SK-N-SH treated with all-trans-retinoic acid at 6 μM for 48 hours (cell line): Measurements from ENCODE around the gene ADAMTS2.

ENCODE experiments used
- ATAC-seq: fragments of 200-7000 bp; cut with Tn5 transposase; 3 replicates; pipeline ENCODE4 v1.9.1; 2020; ENCODE audit warnings: mild to moderate bottlenecking, moderate library complexity
- ARNTL ChIP-seq: fragments of 450-650 bp; formaldehyde crosslinking; IDR thresholded peaks from 2 replicates; pipeline ENCODE4 v1.5.0; 2020; ENCODE audit warnings: low read depth, mild to moderate bottlenecking, moderate library complexity, borderline replicate concordance
- BACH2 ChIP-seq: fragments of 250-450 bp; sonication (Bioruptor Pico); IDR thresholded peaks from 2 replicates; pipeline ENCODE4 v1.9.0; 2021; ENCODE audit warnings: mild to moderate bottlenecking, borderline replicate concordance
- CREB5 ChIP-seq: fragments of 250-450 bp; sonication (Bioruptor Pico); IDR thresholded peaks from 2 replicates; pipeline ENCODE4 v1.5.1; 2020; ENCODE audit warnings: low read depth, mild to moderate bottlenecking, moderate library complexity
- CSDC2 ChIP-seq: fragments of 250-450 bp; sonication (Bioruptor Pico); IDR thresholded peaks from 2 replicates; pipeline ENCODE4 v1.5.0; 2020; ENCODE audit warnings: mild to moderate bottlenecking, moderate library complexity
- CSRNP3 ChIP-seq: fragments of 250-450 bp; sonication (Bioruptor Pico); IDR thresholded peaks from 2 replicates; pipeline ENCODE4 v1.5.1; 2021; ENCODE audit warnings: mild to moderate bottlenecking, moderate library complexity
- ESRRG ChIP-seq: fragments of 250-450 bp; sonication (Bioruptor Pico); IDR thresholded peaks from 2 replicates; pipeline ENCODE4 v1.6.1; 2021; ENCODE audit warnings: mild to moderate bottlenecking
- GLIS3 ChIP-seq: fragments of 250-450 bp; sonication (Bioruptor Pico); IDR thresholded peaks from 2 replicates; pipeline ENCODE4 v1.5.0; 2020; ENCODE audit warnings: mild to moderate bottlenecking, moderate library complexity
- OSR1 ChIP-seq: fragments of 250-450 bp; sonication (Bioruptor Pico); IDR thresholded peaks from 2 replicates; pipeline ENCODE4 v1.8.0; 2022; ENCODE audit warnings: moderate library complexity, mild to moderate bottlenecking, inconsistent platforms
- POU6F1 ChIP-seq: fragments of 250-450 bp; sonication (Bioruptor Pico); IDR thresholded peaks from 2 replicates; pipeline ENCODE4 v1.8.0; 2021; ENCODE audit warnings: low read depth, mild to moderate bottlenecking, moderate library complexity, borderline replicate concordance
- PPARA ChIP-seq: fragments of 250-450 bp; sonication (Bioruptor Pico); IDR thresholded peaks from 2 replicates; pipeline ENCODE4 v1.5.0; 2020; ENCODE audit warnings: mild to moderate bottlenecking, borderline replicate concordance
- RARB ChIP-seq: fragments of 250-450 bp; sonication (Bioruptor Pico); IDR thresholded peaks from 2 replicates; pipeline ENCODE4 v1.8.0; 2021; ENCODE audit warnings: mild to moderate bottlenecking, moderate library complexity
- TCF4 ChIP-seq: fragments of 250-450 bp; sonication (Bioruptor Pico); IDR thresholded peaks from 2 replicates; pipeline ENCODE4 v1.8.0; 2021; ENCODE audit warnings: mild to moderate bottlenecking, moderate library complexity, borderline replicate concordance
- TOX ChIP-seq: fragments of 250-450 bp; sonication (Bioruptor Pico); IDR thresholded peaks from 2 replicates; pipeline ENCODE4 v1.8.0; 2021; ENCODE audit warnings: mild to moderate bottlenecking, moderate library complexity, borderline replicate concordance
- TSHZ2 ChIP-seq: fragments of 250-450 bp; sonication (Bioruptor Pico); IDR thresholded peaks from 2 replicates; pipeline ENCODE4 v1.5.0; 2020; ENCODE audit warnings: mild to moderate bottlenecking, moderate library complexity
- ZC3H10 ChIP-seq: fragments of 250-450 bp; sonication (Bioruptor Pico); IDR thresholded peaks from 2 replicates; pipeline ENCODE4 v1.5.1; 2021; ENCODE audit warnings: mild to moderate bottlenecking, moderate library complexity
- ZFP3 ChIP-seq: fragments of 250-450 bp; sonication (Bioruptor Pico); IDR thresholded peaks from 2 replicates; pipeline ENCODE4 v1.5.0; 2020; ENCODE audit warnings: mild to moderate bottlenecking, moderate library complexity
- ZFP30 ChIP-seq: fragments of 450-650 bp; formaldehyde crosslinking; IDR thresholded peaks from 2 replicates; pipeline ENCODE4 v1.5.0; 2022; ENCODE audit warnings: mild to moderate bottlenecking, moderate library complexity
- ZNF565 ChIP-seq: fragments of 450-650 bp; formaldehyde crosslinking; conservative IDR thresholded peaks from 2 replicates; pipeline ENCODE4 v1.5.0; 2020; ENCODE audit warnings: low read depth, mild to moderate bottlenecking, moderate library complexity
- ZNF70 ChIP-seq: fragments of 450-650 bp; formaldehyde crosslinking; IDR thresholded peaks from 2 replicates; pipeline ENCODE4 v1.5.0; 2020; ENCODE audit warnings: mild to moderate bottlenecking, moderate library complexity
- ZNF8 ChIP-seq: fragments of 450-650 bp; formaldehyde crosslinking; IDR thresholded peaks from 2 replicates; pipeline ENCODE4 v1.5.0; 2020; ENCODE audit warnings: mild to moderate bottlenecking, moderate library complexity
- TF ChIP-seq, protein P1 (sequence below): fragments of 250-450 bp; sonication (Bioruptor Pico); IDR thresholded peaks from 2 replicates; pipeline ENCODE4 v1.8.0; 2020; ENCODE audit warnings: mild to moderate bottlenecking, moderate library complexity, borderline replicate concordance

ADAMTS2 gene

DNA sequence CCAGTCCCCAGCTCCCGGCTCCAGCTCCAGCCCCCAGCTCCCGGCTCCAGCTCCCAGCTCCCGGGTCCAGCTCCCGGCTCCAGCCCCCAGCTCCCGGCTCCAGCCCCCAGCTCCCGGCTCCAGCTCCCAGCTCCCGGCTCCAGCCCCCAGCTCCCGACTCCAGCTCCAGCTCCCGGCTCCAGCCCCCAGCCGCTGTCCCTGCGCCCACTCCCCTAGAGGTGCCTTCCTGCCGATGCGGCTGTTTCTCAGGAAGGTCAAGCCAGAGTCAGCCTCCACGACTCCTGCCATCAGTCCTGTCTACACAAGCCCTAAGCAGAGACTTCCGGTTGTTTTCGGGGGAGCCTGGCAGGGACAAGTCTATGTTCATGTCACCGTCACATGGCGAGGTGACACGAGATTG lies 210.3 kb downstream of the ADAMTS2 start:
- ATAC-seq: no peak
- no peak for TF ChIP-seq CSDC2
- TF ChIP-seq POU6F1: no peak
- no peak for TF ChIP-seq ZFP3 (CRISPR knock-in tag)
- no peak for TF ChIP-seq CSRNP3
- no peak for TF ChIP-seq ZNF8 (CRISPR knock-in tag)
- TF ChIP-seq TOX (CRISPR knock-in tag): no peak
- TF ChIP-seq, protein P1, sequence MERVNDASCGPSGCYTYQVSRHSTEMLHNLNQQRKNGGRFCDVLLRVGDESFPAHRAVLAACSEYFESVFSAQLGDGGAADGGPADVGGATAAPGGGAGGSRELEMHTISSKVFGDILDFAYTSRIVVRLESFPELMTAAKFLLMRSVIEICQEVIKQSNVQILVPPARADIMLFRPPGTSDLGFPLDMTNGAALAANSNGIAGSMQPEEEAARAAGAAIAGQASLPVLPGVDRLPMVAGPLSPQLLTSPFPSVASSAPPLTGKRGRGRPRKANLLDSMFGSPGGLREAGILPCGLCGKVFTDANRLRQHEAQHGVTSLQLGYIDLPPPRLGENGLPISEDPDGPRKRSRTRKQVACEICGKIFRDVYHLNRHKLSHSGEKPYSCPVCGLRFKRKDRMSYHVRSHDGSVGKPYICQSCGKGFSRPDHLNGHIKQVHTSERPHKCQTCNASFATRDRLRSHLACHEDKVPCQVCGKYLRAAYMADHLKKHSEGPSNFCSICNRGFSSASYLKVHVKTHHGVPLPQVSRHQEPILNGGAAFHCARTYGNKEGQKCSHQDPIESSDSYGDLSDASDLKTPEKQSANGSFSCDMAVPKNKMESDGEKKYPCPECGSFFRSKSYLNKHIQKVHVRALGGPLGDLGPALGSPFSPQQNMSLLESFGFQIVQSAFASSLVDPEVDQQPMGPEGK (CRISPR knock-in tag): no peak
- TF ChIP-seq ARNTL: no peak
- TF ChIP-seq TCF4 (CRISPR knock-in tag): no peak
- no peak for TF ChIP-seq ZNF565 (CRISPR knock-in tag)
- TF ChIP-seq CREB5 (CRISPR knock-in tag): no peak
- TF ChIP-seq ZNF70 (CRISPR knock-in tag): no peak
- TF ChIP-seq ZC3H10: no peak
- TF ChIP-seq PPARA (CRISPR knock-in tag): no peak
- TF ChIP-seq BACH2 (CRISPR knock-in tag): no peak

GRCh38 chr5:179134511-179134910 lies 210.8 kb downstream of the ADAMTS2 start:
- TF ChIP-seq ARNTL (no peak), ZNF565 (CRISPR knock-in tag) (no peak), ZFP30 (CRISPR knock-in tag) (no peak), TSHZ2 (CRISPR knock-in tag) (no peak), BACH2 (CRISPR knock-in tag) (no peak), OSR1 (no peak)
- TF ChIP-seq, protein P1 (CRISPR knock-in tag): no peak
- no peak for ATAC-seq

GRCh38 chr5:179132586-179133355 lies 212.5 kb downstream of the ADAMTS2 start:
- ATAC-seq: no peak
- TF ChIP-seq TCF4 (CRISPR knock-in tag): no peak
- TF ChIP-seq ZNF565 (CRISPR knock-in tag): no peak
- no peak for TF ChIP-seq OSR1
- no peak for TF ChIP-seq PPARA (CRISPR knock-in tag)
- TF ChIP-seq ZC3H10: no peak
- no peak for TF ChIP-seq ZNF8 (CRISPR knock-in tag)
- TF ChIP-seq ESRRG (CRISPR knock-in tag): no peak
- TF ChIP-seq GLIS3 (CRISPR knock-in tag): no peak
- no peak for TF ChIP-seq ZFP30 (CRISPR knock-in tag)
- no peak for TF ChIP-seq BACH2 (CRISPR knock-in tag)
- TF ChIP-seq CSDC2: no peak
- TF ChIP-seq ZNF70 (CRISPR knock-in tag): no peak
- no peak for TF ChIP-seq RARB (CRISPR knock-in tag)
- no peak for TF ChIP-seq POU6F1
- TF ChIP-seq, protein P1 (CRISPR knock-in tag): no peak
